LNCaP clone FGC (cell line): Measurements from ENCODE around the gene MOB1B.
"Not testable (repeated sequence)": the region's sequence is repeated elsewhere in the genome, so short reads cannot be mapped to it uniquely, and the experiment has no call there.

ENCODE experiments used
- DNase-seq: peaks from one replicate; pipeline ENCODE4 v3.0.0-alpha.2; 2011; ENCODE audit warnings: low read depth
- H3K4me3 ChIP-seq: 2 replicates; pipeline ENCODE4 v1.5.1; 2011; ENCODE audit warnings: mild to moderate bottlenecking, low read depth, low read length, control low read depth
- TF ChIP-seq, protein P1 (sequence below): IDR thresholded peaks from 2 replicates; pipeline ENCODE4 v1.5.1; 2012; ENCODE audit warnings: mild to moderate bottlenecking; ENCODE audit not compliant: control insufficient read depth, insufficient read depth; ENCODE audit errors: extremely low read depth

Gene MOB1B

DNA sequence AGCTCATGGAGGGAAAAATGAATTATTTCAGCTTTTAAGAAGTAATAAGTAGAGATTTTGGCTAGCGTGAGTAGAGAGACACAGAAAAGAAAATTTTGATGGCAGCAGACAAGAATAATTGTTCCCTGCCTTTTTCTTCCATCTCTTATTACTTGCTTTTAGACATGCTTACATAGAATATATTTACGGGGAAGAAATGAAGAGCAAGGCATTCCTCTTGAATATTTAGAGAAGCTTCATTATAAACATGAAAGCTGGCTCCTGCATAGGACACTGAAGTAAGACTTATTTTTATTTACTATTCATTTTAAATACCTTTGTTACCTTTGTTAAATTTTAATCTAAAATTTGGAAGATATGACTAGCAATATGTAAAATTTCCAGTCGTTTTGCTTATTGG is 123.5 kb downstream of the MOB1B start:
- TF ChIP-seq, protein P1, sequence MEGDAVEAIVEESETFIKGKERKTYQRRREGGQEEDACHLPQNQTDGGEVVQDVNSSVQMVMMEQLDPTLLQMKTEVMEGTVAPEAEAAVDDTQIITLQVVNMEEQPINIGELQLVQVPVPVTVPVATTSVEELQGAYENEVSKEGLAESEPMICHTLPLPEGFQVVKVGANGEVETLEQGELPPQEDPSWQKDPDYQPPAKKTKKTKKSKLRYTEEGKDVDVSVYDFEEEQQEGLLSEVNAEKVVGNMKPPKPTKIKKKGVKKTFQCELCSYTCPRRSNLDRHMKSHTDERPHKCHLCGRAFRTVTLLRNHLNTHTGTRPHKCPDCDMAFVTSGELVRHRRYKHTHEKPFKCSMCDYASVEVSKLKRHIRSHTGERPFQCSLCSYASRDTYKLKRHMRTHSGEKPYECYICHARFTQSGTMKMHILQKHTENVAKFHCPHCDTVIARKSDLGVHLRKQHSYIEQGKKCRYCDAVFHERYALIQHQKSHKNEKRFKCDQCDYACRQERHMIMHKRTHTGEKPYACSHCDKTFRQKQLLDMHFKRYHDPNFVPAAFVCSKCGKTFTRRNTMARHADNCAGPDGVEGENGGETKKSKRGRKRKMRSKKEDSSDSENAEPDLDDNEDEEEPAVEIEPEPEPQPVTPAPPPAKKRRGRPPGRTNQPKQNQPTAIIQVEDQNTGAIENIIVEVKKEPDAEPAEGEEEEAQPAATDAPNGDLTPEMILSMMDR = no peak
- H3K4me3 ChIP-seq = no peak overlapping the region
- DNase-seq = no peak

DNA sequence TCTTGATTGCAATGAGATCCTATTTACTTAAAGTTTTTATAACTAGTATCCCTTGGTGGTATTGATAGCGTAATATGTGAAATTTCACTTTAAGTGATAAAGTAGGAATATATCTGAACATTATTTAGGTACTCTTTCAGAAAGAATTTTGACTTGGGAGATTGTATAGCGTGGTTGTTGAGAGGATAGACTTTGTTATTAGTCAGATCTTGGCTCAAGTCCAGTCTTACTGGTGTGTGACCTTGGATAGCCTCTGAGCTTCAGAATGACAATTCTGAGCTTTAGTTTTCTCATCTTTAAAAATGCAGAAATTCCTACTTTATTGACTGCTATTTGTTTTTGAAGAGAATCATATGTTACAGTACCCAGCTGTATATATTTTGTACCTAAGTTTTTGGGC is 123.9 kb downstream of the MOB1B start:
- TF ChIP-seq, protein P1 = no peak
- no peak overlapping the region for H3K4me3 ChIP-seq
- DNase-seq = peak; percentile 31

DNA sequence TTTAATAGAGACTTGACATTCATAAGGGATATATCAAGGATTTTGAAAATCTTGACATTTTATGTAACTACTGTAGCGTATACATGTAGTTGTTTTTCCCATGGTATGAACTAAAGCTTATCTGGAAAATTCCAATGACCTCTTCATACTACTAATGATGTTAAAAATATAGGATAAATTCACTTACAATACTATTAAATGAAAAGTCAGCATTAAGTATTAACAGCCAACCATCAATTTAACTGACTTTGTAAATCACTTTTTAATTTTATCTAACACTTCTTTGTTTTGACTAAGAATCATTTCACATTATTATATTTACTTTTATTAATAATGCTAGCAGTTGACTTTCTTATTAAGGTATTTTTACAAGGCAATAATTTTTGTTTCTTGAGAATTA is 125.4 kb downstream of the MOB1B start:
- DNase-seq = no peak
- no peak overlapping the region for H3K4me3 ChIP-seq
- TF ChIP-seq, protein P1 = no peak

DNA sequence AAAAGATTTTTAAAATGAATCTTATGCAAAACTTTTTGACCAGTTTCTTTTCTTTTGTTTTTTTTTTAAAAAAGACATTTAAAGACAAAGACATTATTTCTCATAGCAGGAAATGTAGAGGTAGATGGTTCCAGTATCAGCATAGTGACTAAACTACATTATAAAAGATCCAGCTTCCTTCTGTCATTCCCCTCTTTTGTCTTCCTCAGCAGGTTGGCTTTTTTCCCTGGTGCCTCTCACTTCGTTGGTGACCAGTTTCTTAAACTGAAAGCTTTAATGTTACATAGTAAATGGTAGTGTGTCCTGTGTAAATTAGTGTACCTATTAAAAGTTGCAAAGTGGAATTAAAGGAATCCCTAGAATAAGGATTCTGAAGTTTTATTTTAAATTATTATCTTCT is 127.3 kb downstream of the MOB1B start:
- TF ChIP-seq, protein P1 = no peak
- H3K4me3 ChIP-seq = no peak overlapping the region
- DNase-seq = no peak

DNA sequence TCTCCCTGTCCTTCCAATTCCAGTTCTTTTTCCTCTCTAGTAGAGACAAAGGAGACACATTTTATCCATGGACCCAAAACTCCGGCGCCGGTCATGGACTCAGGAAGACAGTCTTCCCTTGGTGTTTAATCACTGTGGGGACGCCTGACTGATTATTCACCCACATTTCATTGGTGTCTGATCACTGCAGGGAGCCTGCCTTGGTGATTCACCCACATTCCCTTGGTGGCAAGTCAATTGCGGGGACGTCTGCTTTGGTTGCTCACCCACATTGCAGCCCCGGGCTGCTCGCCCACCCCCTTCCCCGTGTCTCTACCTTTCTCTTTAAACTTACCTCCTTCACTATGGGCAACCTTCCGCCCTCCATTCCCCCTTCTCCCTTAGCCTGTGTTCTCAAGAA is 129.9 kb downstream of the MOB1B start:
- DNase-seq, H3K4me3 ChIP-seq: not testable (repeated sequence)
